Head of caudate nucleus (tissue), 42 donors: ENCODE measurements around the gene ADAMTS8.
A peak's percentile ranks its signal among the peaks of the same experiment; 100 is the strongest.

Source experiments
- DNase-seq, 42 donors: peaks; one replicate each; pipeline versions ENCODE4 v3.0.0 to v3.0.0-alpha.2; 2020 to 2021; ENCODE audit warnings: mixed read lengths in 7 of 42
- intact Hi-C: fragments of 100-400 bp; cut with DNase I; formaldehyde crosslinking; loops from one replicate; pipeline ENCODE4 v1.15.0; 2022

The ADAMTS8 gene

GRCh38 chr11:130429120-130429681 lies 792 bp upstream of the ADAMTS8 start:
- intact Hi-C loops: loop anchor here (5.0 kb wide), 1 partner anchor 37 kb away; no protein-coding TSS in a partner anchor
- DNase-seq: no peak

- peak in 40 of 42 donors; percentile 46 to 86 (median 70) for DNase-seq
- intact Hi-C loops: loop anchor here (5.0 kb wide), 1 partner anchor 35 kb away; no protein-coding TSS in a partner anchor
These were observed 661 bp downstream of the ADAMTS8 start for GRCh38 chr11:130427581-130428315.

- intact Hi-C loops: loop anchor here (5.0 kb wide), 1 partner anchor 35 kb away; no protein-coding TSS in a partner anchor
- DNase-seq: peak in 3 of 42 donors; percentile 29 to 65 (median 30)
These were observed 1.5 kb downstream of the ADAMTS8 start for GRCh38 chr11:130426837-130427341.

- intact Hi-C loops: loop anchor here (5.0 kb wide), 1 partner anchor 34 kb away; no protein-coding TSS in a partner anchor
- DNase-seq: peak in 39 of 42 donors; percentile 24 to 89 (median 70)
These were observed 2.1 kb downstream of the ADAMTS8 start for GRCh38 chr11:130426223-130426836.

- intact Hi-C loops: loop anchor here (5.0 kb wide), 1 partner anchor 33 kb away; no protein-coding TSS in a partner anchor
- DNase-seq: no peak
These were observed 3.3 kb downstream of the ADAMTS8 start for GRCh38 chr11:130425156-130425555.

GRCh38 chr11:130424613-130425140 lies 3.7 kb downstream of the ADAMTS8 start:
- DNase-seq: no peak
- intact Hi-C loops: loop anchor here (5.0 kb wide), 2 partner anchors 32 to 207 kb away; no protein-coding TSS in a partner anchor

- intact Hi-C loops: loop anchor here (5.0 kb wide), 1 partner anchor 206 kb away; no protein-coding TSS in a partner anchor
- no peak for DNase-seq
These were observed 4.8 kb downstream of the ADAMTS8 start for GRCh38 chr11:130423541-130424142.

GRCh38 chr11:130422251-130422995 lies 6.0 kb downstream of the ADAMTS8 start:
- no peak for DNase-seq
- intact Hi-C loops: loop anchor here (5.0 kb wide), 1 partner anchor 205 kb away; no protein-coding TSS in a partner anchor

- intact Hi-C loops: loop anchor here (5.0 kb wide), 1 partner anchor 204 kb away; no protein-coding TSS in a partner anchor
- DNase-seq: no peak
These were observed 6.7 kb downstream of the ADAMTS8 start for GRCh38 chr11:130421697-130422096.

- DNase-seq: no peak
- intact Hi-C loops: loop anchor here (5.0 kb wide), 1 partner anchor 204 kb away; no protein-coding TSS in a partner anchor
These were observed 7.2 kb downstream of the ADAMTS8 start for GRCh38 chr11:130421199-130421585.

GRCh38 chr11:130420478-130421198 lies 7.8 kb downstream of the ADAMTS8 start:
- DNase-seq: peak in 2 of 42 donors; percentile 36 to 46
- intact Hi-C loops: loop anchor here (5.0 kb wide), 1 partner anchor 203 kb away; no protein-coding TSS in a partner anchor

GRCh38 chr11:130418756-130419155 lies 9.7 kb downstream of the ADAMTS8 start:
- intact Hi-C loops: no loop called here
- DNase-seq: no peak

GRCh38 chr11:130418210-130418609 lies 10.2 kb downstream of the ADAMTS8 start:
- intact Hi-C loops: no loop called here
- DNase-seq: peak; percentile 24 to 86 (median 68)

GRCh38 chr11:130416906-130417305 lies 11.5 kb downstream of the ADAMTS8 start:
- DNase-seq: no peak
- intact Hi-C loops: no loop called here

- intact Hi-C loops: no loop called here
These were observed 11.9 kb downstream of the ADAMTS8 start for GRCh38 chr11:130416530-130416882.

GRCh38 chr11:130415731-130416529 lies 12.5 kb downstream of the ADAMTS8 start:
- intact Hi-C loops: no loop called here
- DNase-seq: peak in 16 of 42 donors; percentile 14 to 76 (median 49)

More at GRCh38 chr11:130416530-130416882, 11.9 kb downstream of the ADAMTS8 start:
- no peak for DNase-seq
